Upper lobe of left lung (tissue), 4 donors: ENCODE data around the gene TSPAN19.

Experiments
- POLR2AphosphoS5 ChIP-seq, 2 donors: sonication (generic); formaldehyde crosslinking; IDR thresholded peaks; one replicate each; pipeline ENCODE4 v1.5.1; 2017; ENCODE audit warnings: antibody characterized with exemption in 2 of 2
- TF ChIP-seq, protein P1 (sequence below), 6 experiments: fragments of 450-650 bp in 4 of 6; fragments of 200-600 bp in 2 of 6; sonication (generic) in 2 of 6; IDR thresholded peaks; one replicate each; pipeline ENCODE4 v1.5.1; 2016 to 2019; ENCODE audit warnings: antibody characterized with exemption in 6 of 6

- TF ChIP-seq, protein P1, sequence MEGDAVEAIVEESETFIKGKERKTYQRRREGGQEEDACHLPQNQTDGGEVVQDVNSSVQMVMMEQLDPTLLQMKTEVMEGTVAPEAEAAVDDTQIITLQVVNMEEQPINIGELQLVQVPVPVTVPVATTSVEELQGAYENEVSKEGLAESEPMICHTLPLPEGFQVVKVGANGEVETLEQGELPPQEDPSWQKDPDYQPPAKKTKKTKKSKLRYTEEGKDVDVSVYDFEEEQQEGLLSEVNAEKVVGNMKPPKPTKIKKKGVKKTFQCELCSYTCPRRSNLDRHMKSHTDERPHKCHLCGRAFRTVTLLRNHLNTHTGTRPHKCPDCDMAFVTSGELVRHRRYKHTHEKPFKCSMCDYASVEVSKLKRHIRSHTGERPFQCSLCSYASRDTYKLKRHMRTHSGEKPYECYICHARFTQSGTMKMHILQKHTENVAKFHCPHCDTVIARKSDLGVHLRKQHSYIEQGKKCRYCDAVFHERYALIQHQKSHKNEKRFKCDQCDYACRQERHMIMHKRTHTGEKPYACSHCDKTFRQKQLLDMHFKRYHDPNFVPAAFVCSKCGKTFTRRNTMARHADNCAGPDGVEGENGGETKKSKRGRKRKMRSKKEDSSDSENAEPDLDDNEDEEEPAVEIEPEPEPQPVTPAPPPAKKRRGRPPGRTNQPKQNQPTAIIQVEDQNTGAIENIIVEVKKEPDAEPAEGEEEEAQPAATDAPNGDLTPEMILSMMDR (IDR thresholded peaks at IDR 0.05), result no peak
- no peak for TF ChIP-seq POLR2AphosphoS5 (IDR thresholded peaks at IDR 0.05)
These were observed 31.9 kb downstream of the TSPAN19 start for GRCh38 chr12:85004204-85004603.
